ENCODE data around the gene NPAS3. TPM values are rescaled to one million over a fixed set of nuclear protein-coding genes. Genes with fewer than 3 reads are reported as not detected.

The NPAS3 gene
- total and polyA plus RNA-seq, 8 donors = 0.23 to 2.8 (median 1.4) TPM

DNA sequence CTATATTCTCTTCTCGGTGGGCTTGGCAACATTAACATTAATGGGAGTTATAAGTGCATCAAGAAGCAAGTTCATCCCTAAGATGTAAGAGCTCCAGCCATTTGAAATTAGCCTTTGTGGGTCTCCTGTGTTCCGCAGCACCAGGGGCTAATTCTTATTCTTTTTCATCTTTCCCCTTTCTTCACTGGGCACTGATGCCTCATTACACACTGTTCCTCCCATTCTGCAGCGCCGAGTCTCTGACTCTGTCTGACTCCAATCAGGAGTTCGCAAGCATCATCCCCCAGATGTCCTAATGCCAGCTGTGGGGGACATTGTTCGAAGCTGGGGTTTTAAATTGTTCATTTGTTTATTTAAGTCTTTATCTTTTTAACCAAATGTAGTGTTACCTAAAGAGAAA is 670.9 kb downstream of the NPAS3 start:
- Histone ChIP-seq H3K27me3 (no peaks in the 10 kb centered on the region), H3K36me3 (no peaks in the 10 kb centered on the region), H3K4me1 (no peaks in the 10 kb centered on the region), H3K27ac (no peak overlapping the region), H3K9me3 (no peaks in the 10 kb centered on the region), H3K4me3 (no peak overlapping the region)
- FAIRE-seq = no peak
- ATAC-seq = no peak
- DNase-seq = no peak
- TF ChIP-seq, protein P1, sequence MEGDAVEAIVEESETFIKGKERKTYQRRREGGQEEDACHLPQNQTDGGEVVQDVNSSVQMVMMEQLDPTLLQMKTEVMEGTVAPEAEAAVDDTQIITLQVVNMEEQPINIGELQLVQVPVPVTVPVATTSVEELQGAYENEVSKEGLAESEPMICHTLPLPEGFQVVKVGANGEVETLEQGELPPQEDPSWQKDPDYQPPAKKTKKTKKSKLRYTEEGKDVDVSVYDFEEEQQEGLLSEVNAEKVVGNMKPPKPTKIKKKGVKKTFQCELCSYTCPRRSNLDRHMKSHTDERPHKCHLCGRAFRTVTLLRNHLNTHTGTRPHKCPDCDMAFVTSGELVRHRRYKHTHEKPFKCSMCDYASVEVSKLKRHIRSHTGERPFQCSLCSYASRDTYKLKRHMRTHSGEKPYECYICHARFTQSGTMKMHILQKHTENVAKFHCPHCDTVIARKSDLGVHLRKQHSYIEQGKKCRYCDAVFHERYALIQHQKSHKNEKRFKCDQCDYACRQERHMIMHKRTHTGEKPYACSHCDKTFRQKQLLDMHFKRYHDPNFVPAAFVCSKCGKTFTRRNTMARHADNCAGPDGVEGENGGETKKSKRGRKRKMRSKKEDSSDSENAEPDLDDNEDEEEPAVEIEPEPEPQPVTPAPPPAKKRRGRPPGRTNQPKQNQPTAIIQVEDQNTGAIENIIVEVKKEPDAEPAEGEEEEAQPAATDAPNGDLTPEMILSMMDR (IDR thresholded peaks at IDR 0.05) = no peak
- WGBS, 2 donors = 64 to 72% methylated on average over 6 of the region's 6 CpGs
- intact Hi-C loops (cut with DNase I) = no loop called here

DNA sequence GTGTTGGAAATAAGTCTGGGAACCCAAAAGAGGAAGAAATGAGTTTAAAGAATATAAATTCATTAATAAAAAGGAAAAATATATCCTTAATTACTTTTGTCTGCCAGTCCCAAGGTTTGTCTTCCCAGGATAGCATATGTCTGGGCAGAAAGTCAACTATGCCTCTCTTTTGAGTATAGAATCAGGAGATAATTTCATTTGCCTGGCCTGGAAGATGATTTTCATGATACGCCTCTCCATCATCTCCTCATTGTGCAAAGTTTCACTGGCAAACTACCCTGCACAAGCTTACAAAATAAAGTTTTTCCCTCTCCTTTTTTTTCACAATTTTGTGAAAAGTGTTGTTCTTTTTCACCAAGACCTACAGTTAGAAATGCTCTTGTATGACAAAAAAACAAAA is 671.4 kb downstream of the NPAS3 start:
- DNase-seq = no peak
- no peak overlapping the region for H3K4me3 ChIP-seq
- TF ChIP-seq, protein P1 (IDR thresholded peaks at IDR 0.05) = no peak
- H3K4me1 ChIP-seq = no peaks in the 10 kb centered on the region
- ATAC-seq = no peak
- H3K27ac ChIP-seq = no peak overlapping the region
- 87 to 93% methylated on average over 1 of the region's 1 CpG for WGBS, 2 donors
- no peak for FAIRE-seq
- no peaks in the 10 kb centered on the region for H3K36me3 ChIP-seq
- intact Hi-C loops (cut with DNase I) = no loop called here
- no peaks in the 10 kb centered on the region for H3K9me3 ChIP-seq
- no peaks in the 10 kb centered on the region for H3K27me3 ChIP-seq

DNA sequence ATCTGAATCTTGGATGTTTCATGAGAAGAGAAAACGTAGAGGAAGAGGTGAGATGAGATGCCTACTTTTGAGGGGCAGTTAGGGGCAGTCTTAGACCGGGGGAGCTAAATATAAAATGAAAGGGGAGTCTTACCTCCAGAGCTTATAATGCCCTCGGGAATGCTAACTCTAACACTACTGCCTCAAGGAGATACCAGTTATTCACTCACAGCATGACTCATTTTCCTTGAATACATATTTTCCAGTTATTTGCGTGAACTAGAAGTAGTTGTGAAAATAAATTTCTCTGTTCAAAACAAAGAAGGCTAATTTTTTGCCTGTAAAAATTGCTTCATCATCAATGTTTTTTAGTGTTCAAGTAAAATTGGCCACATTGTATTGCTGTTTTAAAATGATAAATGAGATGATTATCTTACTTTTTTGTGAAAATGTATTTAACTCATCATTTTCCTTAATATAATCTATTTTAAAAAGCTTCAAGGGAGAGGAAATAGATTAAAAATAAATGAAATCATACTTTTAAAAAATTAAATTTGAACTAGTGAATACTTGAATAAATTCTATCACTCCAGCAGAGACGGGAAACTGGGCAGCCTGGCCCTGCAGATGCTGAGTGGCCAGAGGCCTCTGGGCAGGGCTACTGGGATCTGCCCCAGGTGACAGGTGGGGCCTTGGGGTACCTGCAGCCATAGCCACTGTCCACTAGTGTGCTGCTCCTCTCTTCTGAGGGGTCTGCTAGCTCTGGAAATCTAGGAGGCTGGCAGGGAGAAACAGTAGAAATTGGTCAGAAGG is 672.9 kb downstream of the NPAS3 start:
- intact Hi-C loops (cut with DNase I) = no loop called here
- no peak for DNase-seq
- 75 to 80% methylated on average over 5 of the region's 5 CpGs for WGBS, 2 donors
- H3K27ac ChIP-seq = no peak overlapping the region
- TF ChIP-seq, protein P1 (IDR thresholded peaks at IDR 0.05) = no peak
- H3K27me3 ChIP-seq = no peaks in the 10 kb centered on the region
- H3K4me3 ChIP-seq = no peak overlapping the region
- no peaks in the 10 kb centered on the region for H3K36me3 ChIP-seq
- no peaks in the 10 kb centered on the region for H3K4me1 ChIP-seq
- H3K9me3 ChIP-seq = no peaks in the 10 kb centered on the region
- ATAC-seq = no peak
- no peak for FAIRE-seq

DNA sequence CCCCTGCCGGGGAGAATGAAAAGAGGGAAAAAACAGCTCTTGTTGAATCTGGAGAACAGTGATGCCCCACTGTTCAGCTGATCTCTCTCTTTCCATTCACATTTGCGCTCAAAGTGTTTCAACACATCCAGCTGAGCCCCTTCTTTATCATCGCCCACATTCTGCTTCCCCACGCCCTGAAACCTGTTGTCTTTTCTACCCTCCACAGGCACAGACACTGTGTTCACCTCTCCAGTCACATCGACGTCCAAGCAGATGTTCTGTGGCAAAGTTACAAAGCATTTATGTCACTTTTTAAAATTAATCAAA is 673.5 kb downstream of the NPAS3 start:
- H3K27me3 ChIP-seq = no peaks in the 10 kb centered on the region
- TF ChIP-seq, protein P1 (IDR thresholded peaks at IDR 0.05) = no peak
- FAIRE-seq = no peak
- H3K9me3 ChIP-seq = no peaks in the 10 kb centered on the region
- no peak overlapping the region for H3K27ac ChIP-seq
- no peak for DNase-seq
- no peaks in the 10 kb centered on the region for H3K4me1 ChIP-seq
- H3K4me3 ChIP-seq = no peak overlapping the region
- 72 to 78% methylated on average over 6 of the region's 6 CpGs for WGBS, 2 donors
- no peak for ATAC-seq
- intact Hi-C loops (cut with DNase I) = no loop called here
- H3K36me3 ChIP-seq = no peaks in the 10 kb centered on the region

DNA sequence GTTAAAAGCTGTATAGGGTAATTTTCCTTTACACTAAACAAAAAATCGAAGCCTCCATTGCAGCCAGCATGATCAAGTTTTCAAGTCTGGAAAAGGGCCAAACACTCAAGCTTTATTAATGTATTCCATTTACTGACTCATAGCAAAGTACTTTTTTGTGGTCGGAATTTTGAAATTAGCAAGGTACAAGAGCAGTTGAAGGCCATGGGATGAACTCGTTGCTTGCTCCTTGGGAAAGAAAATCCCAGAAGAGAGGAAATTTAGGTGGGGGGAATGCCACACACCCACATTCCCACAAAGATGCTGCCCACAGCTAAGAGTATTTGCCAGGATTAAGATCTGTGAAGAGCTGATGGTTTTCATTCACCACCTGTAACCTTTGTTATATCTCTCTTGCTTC is 678.5 kb downstream of the NPAS3 start:
- FAIRE-seq (no peak), DNase-seq (no peak), ATAC-seq (no peak)
- TF ChIP-seq, protein P1 (IDR thresholded peaks at IDR 0.05) = no peak
- H3K27me3 ChIP-seq = no peaks in the 10 kb centered on the region
- H3K9me3 ChIP-seq = no peaks in the 10 kb centered on the region
- no peaks in the 10 kb centered on the region for H3K36me3 ChIP-seq
- H3K4me1 ChIP-seq = no peaks in the 10 kb centered on the region
- H3K27ac ChIP-seq = no peak overlapping the region
- no peak overlapping the region for H3K4me3 ChIP-seq
- intact Hi-C loops (cut with DNase I) = no loop called here
- 32 to 37% methylated on average over 3 of the region's 3 CpGs for WGBS, 2 donors

All from pancreas (tissue), 10 donors.